DND-41 (cell line): ENCODE data around the gene GARS1.

ENCODE experiments used
- CTCF ChIP-seq: IDR thresholded peaks from 2 replicates; pipeline ENCODE4 v1.5.1; 2012; ENCODE audit warnings: borderline replicate concordance, low read length, moderate library complexity, mild to moderate bottlenecking; ENCODE audit not compliant: poor library complexity, severe bottlenecking; ENCODE audit errors: extremely low read depth
- EZH2 ChIP-seq: IDR thresholded peaks from 3 replicates; pipeline ENCODE4 v1.6.1; 2012; ENCODE audit warnings: borderline replicate concordance, low read depth, mild to moderate bottlenecking, moderate library complexity, low read length, inconsistent platforms; ENCODE audit not compliant: severe bottlenecking

GRCh38 chr7:30642789-30643188 is 48.1 kb downstream of the GARS1 start:
- TF ChIP-seq EZH2, result no peak
- TF ChIP-seq CTCF, result no peak
